Forelimb muscle (tissue), 1 donor: ENCODE results near the gene LIPG. TPM values are rescaled to one million over a fixed set of nuclear protein-coding genes. Genes with fewer than 3 reads are reported as not detected.
"Not testable (repeated sequence)": the region's sequence is repeated elsewhere in the genome, so short reads cannot be mapped to it uniquely, and the experiment has no call there.

ENCODE experiments used
- DNase-seq: peaks from one replicate; pipeline ENCODE4 v3.0.0-alpha.2; 2013; ENCODE audit warnings: low read depth
- polyA plus RNA-seq: library from polyadenylated mRNA; unstranded; fragments of 120-200 nt; gene quantifications from one replicate; pipeline ENCODE4 v1.2.1, GENCODE V29; 2013; ENCODE audit not compliant: insufficient read length

Gene LIPG
- 4.4 TPM for polyA plus RNA-seq

GRCh38 chr18:49561289-49562193 lies at the start of gene LIPG:
LIPG (plus strand) TSS chr18:49562057; CDS start chr18:49562309, 252 bp downstream.
- peak; percentile 26 for DNase-seq

GRCh38 chr18:49512876-49513275 lies 49.0 kb upstream of the LIPG start:
- not testable (repeated sequence) for DNase-seq

GRCh38 chr18:49514577-49514976 lies 47.3 kb upstream of the LIPG start:
- no peak for DNase-seq

GRCh38 chr18:49515003-49515402 lies 46.9 kb upstream of the LIPG start:
- not testable (repeated sequence) for DNase-seq

GRCh38 chr18:49515516-49515915 lies 46.3 kb upstream of the LIPG start:
- DNase-seq, result no peak

- no peak for DNase-seq
Observed at GRCh38 chr18:49517483-49517882, 44.4 kb upstream of the LIPG start.

GRCh38 chr18:49519101-49519971 lies 42.5 kb upstream of the LIPG start:
- DNase-seq, result no peak

GRCh38 chr18:49520661-49521145 lies 41.2 kb upstream of the LIPG start:
- no peak for DNase-seq

GRCh38 chr18:49521216-49521835 lies 40.5 kb upstream of the LIPG start:
- no peak for DNase-seq

- not testable (repeated sequence) for DNase-seq
Observed at GRCh38 chr18:49523580-49524093, 38.2 kb upstream of the LIPG start.

GRCh38 chr18:49524349-49524748 lies 37.5 kb upstream of the LIPG start:
- DNase-seq, result no peak

GRCh38 chr18:49524951-49525350 lies 36.9 kb upstream of the LIPG start:
- no peak for DNase-seq

GRCh38 chr18:49525981-49526380 lies 35.9 kb upstream of the LIPG start:
- no peak for DNase-seq

- no peak for DNase-seq
Observed at GRCh38 chr18:49527631-49528327, 34.1 kb upstream of the LIPG start.

- DNase-seq, result no peak
Observed at GRCh38 chr18:49529596-49529995, 32.3 kb upstream of the LIPG start.

- DNase-seq, result no peak
Observed at GRCh38 chr18:49531678-49532153, 30.1 kb upstream of the LIPG start.

- no peak for DNase-seq
Observed at GRCh38 chr18:49534846-49535601, 26.8 kb upstream of the LIPG start.

GRCh38 chr18:49537232-49537896 lies 24.5 kb upstream of the LIPG start:
- DNase-seq, result no peak

GRCh38 chr18:49544362-49544761 lies 17.5 kb upstream of the LIPG start:
- no peak for DNase-seq

GRCh38 chr18:49546278-49546677 lies 15.6 kb upstream of the LIPG start:
- DNase-seq, result no peak
